GM21576 (cell line): Measurements from ENCODE around the gene SFT2D2.
"Not testable (repeated sequence)": the region's sequence is repeated elsewhere in the genome, so short reads cannot be mapped to it uniquely, and the experiment has no call there.

Experiments
- ATAC-seq: cut with Tn5 transposase; IDR thresholded peaks from one replicate; pipeline ENCODE4 v1.9.1; 2021; ENCODE audit warnings: mild to moderate bottlenecking, moderate library complexity; ENCODE audit not compliant: unreplicated experiment

SFT2D2 gene

DNA sequence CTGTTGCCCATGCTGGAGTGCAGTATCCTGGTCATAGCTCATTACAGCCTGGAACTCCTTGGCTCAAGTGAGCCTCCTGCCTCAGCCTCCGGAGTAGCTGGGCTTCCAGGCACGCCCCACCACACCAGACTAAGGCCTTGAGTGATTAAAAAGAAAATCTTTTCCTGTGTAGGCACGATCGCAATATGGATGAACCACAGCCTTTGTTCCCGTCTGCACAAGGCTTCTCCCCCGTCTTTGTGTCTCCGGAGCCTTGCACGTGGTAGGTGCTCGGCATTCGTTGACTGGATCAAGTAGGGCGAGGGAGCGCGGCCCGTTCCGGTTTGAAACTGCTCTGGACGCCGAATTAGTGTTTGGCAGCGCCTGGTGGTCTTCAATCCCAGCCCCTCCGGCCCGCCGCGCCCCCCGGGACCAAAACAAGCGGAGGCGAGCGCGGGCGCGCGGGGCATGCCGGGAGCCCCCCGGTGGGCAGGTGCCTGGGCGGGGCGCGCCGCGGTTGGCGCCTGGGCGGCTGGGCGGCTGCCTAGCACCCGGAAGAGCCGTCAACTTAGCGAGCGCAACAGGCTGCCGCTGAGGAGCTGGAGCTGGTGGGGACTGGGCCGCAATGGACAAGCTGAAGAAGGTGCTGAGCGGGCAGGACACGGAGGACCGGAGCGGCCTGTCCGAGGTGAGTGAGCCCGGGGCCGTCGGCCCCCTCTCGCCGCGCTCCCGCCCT is at the start of gene SFT2D2:
SFT2D2 (plus strand) TSS at position 529 of the 715 bp plus-strand sequence; CDS start at position 605, 76 bp downstream.
- peak; percentile 78 for ATAC-seq

DNA sequence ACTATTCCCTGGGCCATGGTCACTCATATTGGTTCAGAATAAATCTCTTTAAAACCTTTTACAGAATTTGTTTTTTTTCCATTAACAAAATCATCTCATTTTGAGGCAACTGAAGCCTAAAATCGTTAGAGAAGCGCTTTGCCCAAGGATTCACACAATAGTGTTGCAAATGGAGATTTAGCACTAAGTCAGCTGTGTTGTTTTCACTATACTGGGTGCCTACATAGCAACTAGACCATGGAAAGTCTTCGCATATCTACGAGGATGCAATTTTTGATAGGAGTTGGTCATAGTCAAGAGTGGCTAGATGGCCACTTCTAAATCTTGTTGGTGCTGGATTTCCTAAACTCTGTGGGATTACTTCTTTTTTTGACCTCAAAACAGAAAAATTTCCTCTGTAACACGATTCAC is 47.6 kb upstream of the SFT2D2 start:
- ATAC-seq = no peak

DNA sequence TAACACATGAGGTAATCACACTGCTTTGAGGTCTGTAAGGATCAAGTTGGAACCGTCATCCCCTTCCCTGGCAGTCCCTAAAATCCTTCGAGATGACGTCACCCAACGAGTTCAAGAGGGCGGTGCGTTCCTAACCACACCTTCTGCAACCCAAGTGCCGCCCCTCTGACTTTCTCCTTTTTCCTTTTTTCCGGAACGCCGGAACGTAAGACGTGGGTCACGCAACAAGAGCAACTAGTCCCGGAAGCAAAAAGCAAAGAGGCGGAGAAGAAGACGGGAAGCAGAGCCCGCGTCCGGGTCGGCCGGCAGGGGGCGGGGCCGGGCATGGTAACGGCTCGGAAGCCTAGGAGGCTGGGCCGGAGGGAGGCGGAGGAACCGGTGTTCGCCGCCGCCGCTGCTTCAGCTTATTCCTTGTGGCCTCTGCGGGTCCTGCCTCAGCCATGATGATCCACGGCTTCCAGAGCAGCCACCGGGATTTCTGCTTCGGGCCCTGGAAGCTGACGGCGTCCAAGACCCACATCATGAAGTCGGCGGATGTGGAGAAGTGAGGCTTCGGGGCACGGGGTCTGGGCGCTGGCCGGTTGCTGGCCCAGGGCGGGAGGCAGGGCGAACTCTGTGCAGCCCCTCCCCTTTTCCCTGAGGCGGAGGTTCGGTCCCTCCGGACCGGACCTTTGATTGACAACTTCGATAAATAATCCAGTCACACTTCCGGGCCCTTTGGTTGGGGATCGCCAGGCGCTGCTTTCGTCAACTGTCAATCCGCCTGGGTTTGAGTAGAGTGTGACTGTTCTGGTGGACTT is 47.0 kb upstream of the SFT2D2 start, which contains the start of gene TIPRL:
TIPRL (plus strand) TSS at position 325 of the 800 bp plus-strand sequence; CDS start at position 441, 116 bp downstream.
- ATAC-seq = peak; percentile 90

DNA sequence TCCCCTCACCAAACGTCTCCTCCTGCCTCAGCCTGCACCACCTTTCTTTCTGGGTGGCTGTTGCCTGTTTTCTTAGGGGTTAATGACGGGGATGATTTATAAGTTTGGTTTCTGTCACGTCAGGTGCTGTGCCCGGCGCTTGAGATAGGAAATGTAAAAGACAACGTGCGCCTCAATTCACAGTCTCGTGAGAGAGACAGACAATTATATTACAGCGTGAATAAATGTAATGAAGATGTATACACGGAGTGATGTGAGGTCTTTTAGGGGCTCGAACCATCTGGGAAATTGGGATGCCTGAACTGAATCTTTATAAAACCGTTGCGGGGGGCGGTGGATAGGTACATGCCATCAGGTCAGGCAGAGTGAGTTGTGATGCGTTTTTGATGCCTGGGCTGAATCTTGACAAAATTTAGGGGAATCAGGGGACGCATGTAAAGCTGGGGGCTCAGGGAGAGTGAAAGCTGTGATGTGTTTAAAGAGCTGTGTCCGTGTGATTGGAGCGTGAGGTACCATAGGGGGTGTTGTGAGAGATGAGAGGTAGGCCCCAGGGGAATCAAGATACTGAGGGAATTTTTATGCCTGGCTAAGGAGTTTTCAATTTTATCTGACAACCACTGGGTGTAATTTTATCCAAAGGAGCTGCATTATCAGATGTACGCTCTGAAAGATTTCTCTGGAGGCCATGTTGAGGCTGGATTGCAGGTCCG is 46.2 kb upstream of the SFT2D2 start:
- no peak for ATAC-seq

DNA sequence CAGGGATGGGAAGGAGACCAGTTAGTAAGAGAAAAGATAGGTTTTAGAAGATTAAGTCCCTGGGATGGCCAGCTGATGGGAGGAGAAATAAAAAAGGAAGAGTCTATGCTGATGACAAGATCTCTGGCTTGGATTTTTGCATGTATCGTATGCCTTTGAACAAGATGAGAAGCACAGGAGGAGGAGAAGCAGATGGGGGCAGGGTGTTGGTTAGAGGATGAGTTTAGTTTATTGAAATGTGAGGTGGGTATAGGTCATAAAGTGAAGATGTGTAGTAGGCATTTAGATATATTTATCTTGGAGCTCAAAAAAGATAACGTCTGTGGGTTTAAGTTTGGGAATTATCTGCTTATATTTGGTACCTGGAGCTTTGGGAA is 45.7 kb upstream of the SFT2D2 start:
- no peak for ATAC-seq

DNA sequence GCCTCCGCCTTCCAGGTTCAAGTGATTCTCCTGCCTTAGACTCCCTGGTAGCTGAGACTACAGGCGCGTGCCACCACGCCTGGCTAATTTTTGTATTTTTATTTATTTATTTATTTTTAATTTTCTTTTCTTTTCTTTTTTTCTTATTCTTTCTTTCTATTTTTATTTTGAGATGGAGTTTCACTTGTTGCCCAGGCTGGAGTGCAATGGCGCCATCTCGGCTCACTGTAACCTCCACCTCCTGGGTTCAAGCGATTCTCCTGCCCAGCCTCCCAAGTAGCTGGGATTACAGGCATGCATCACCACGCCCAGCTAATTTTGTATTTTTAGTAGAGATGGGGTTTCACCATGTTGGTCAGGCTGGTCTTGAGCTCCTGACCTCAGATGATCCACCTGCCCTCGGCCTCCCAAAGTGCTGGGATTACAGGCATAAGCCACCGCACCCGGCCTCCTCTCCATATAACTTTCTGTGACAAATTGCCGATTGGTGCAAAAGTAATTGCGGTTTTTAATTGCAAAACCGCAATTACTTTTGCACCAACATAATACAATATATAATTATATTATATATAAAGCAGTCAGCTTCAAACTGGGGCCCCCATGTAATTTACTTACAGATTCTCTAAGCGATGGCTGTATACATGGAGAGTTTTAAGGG is 44.6 kb upstream of the SFT2D2 start:
- ATAC-seq = not testable (repeated sequence)

DNA sequence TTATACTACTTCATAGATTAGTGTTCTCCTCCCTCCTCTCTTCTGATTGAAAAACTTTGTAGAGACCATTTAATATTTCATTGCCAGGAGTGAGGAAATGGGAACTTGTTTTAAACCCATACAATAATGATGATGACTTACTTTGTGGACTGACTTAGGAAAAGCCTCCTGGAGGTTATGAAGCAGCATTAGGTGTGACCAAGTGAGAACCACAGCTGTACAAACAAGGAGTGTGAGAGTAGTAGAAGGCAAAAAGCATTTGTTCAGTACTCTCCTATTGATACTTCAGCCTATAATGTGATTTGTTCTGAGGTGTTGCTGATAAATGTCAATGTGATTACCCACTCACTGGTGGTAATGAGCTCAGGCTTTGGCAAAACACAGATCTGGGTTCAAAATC is 38.6 kb upstream of the SFT2D2 start:
- ATAC-seq = no peak

DNA sequence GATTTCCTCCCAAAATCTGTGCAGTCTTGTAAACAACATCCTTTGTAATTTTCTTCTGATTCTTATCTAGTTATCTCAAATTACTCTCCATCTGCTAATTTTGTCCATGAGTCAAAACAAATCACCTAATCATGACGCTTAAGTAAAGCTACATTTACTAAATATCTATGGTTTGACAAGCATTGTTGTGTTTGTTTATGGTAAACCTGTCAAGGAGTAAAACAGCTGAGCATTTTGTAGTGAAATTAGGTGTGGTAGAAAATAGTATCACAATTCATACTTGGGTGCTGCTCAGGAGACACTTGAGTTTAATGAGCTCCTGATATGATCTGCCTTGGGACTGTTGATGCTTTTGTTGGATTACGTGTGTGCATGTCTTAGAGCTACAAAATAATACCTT is 35.4 kb upstream of the SFT2D2 start:
- no peak for ATAC-seq

DNA sequence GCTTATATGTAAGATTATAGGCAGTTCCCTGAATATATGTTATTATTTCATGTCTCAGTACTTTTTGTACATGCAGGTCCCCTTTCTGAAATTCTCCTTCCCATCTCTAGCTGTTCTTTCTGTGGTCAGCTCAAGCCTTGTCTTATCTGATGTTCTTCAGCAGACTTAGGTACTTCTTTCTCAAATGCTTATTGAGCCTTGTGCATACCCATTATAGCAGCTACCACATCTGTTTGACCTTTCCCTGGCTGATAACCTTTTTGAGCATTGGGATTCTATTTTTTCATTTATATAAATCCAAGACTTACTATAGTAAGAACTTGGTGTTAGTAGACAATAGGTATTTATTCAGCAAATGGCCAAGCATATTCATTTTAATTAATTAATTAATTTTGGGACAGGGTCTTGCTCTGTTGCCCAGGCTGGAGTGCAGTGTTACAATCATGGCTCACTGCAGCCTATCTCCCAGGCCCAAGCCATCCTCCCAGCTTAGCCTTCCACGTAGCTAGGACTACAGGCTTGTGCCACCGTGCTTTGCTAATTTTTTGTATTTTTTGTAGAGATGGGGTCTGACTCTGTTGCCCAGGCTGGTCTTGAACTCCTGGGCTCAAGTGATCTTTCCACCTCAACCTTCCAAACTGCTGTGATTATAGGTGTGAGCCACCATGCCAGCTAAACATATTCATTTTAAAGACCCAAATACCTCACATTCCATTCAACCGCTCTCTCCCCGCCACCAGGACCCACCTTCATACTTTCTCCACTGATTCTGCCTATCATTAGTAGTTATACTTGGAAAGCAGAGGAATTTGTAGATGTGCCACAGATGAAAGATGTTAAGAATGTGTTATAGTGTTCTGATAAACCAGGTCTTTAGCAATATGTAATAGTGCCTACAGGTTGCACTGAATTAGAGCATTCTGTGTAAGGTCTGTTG is 30.3 kb upstream of the SFT2D2 start:
- no peak for ATAC-seq

DNA sequence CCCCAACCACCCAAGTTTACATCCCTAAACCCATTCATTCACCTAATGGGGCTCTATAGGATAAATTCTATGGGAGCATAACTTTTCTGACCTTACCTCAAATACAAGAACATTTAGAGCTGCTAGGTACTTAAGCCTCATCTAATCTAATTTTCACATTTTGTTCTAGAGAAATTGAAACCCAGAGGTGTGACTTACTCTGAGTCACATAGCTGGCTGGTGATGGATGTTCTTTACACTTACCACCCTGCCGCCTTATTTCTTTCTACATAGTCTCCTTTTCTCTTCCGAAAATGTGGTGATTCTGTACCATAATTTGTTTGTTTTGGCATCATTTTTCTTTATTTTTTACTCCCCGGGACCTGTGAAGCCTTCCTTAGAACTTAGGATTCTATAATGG is 26.7 kb upstream of the SFT2D2 start:
- ATAC-seq = no peak

DNA sequence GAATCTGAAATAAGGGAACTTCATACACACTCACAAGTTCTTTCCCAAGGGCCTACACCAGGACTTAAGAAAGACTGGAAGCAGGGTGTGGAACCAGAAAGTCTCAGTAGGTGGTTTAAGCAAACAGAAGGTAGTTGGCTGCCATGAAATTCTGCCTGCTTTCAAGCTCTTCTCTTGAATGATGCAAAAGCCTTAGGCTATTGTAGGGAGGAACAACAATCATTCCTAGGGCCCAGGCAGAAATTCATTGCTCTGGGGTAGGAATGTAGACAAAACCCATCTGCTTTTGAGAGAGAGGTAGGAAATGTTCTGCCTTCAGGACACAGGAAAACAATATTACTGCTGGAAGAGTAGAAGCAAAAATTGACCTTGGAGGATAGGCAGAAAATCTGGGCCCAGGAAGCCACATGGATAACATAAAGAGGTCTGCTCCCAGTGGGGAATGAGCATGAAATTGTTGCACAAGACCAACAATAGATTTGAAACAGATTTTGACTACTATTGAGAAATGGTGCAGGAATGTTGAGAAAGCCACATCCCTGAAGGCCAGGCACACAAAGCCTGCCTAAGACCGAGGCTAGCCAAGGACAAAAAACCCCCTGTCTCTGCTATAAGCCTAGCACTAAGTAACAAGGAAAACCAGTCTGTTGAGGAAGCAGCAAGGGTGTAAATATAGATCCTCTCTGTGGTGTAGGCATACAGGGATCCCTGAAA is 22.7 kb upstream of the SFT2D2 start:
- ATAC-seq = no peak

DNA sequence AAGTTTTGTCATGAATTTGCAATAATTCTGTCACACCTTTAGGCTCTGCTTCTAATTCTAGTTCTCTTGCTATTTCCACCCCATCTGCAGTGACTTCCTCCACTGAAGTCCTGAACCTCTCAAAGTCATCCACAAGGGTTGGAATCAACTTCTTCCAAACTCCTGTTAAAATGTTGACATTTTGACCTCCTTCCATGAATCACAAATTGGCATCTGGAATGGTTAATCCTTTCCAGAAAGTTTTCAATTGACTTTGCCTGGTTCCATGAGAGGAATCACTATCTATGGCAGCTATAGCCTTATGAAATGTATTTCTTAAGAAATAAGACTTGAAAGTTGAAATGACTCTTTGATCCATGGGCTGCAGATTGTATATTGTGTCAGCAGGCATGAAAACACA is 19.7 kb upstream of the SFT2D2 start:
- no peak for ATAC-seq

DNA sequence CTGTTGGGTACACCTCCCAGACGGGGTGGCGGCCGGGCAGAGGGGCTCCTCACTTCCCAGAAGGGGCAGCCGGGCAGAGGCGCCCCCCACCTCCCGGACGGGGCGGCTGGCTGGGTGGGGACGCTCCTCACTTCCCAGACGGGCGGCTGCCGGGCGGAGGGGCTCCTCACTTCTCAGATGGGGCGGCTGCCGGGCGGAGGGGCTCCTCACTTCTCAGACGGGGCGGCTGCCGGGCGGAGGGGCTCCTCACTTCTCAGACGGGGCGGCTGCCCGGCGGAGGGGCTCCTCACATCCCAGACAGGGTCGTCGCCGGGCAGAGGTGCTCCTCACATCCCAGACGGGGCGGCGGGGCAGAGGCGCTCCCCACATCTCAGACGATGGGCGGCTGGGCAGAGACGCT is 18.1 kb upstream of the SFT2D2 start:
- not testable (repeated sequence) for ATAC-seq

DNA sequence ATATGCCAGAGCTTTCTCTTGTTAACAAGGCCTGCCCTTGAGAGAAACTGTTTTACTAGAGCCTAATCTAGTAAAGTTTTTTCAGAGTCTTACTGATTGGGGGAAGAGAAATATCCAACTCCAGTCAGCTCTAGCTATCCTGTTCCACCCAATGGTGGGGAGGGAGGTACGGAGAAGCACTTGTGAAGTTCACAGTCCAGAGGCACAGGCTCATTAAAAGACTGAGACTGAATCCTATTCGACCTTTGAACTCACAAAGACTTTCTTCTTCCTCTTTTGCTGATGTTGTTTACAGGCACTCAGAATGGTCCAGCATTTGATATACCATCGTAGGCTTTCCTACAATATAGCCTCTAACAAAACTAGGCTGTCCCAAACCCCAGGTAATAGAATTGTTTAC is 15.5 kb upstream of the SFT2D2 start:
- no peak for ATAC-seq

DNA sequence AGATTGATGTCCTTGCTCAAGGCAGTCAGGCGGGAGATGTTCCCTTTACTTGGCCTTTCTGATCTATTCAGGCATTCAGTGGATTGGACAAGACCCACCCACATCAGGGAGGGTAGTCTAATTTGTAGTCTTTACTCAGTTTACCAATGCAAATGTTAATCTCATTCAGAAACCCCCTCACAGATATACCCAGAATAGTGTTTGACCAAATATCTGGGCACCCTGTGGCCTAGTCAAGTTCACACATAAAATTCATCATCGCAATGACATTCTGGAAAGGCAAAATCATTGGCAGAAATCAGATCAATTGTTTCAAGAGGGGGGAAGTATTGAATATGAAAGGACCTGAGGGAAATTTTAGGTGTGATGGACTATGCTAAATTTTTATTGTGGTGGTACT is 12.5 kb upstream of the SFT2D2 start:
- ATAC-seq = no peak

DNA sequence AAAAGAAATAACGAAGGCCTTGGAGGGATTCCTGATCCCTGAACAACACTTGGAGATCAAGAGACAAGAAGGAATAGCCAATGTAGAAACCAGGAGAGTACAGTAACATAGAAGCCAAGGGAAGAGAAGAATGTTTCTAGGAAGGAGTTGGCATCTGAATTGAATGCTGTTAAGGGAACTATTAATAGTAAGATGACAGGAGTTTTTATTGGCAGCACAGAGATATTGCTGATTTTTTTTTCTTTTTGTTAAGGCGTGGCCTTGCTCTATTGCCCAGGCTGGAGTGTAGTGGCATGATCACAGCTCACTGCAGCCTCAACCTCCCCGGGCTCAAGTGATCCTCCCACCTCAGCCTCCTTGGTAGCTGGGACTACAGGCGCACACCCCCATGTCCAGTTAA is 9.6 kb upstream of the SFT2D2 start:
- ATAC-seq = no peak

DNA sequence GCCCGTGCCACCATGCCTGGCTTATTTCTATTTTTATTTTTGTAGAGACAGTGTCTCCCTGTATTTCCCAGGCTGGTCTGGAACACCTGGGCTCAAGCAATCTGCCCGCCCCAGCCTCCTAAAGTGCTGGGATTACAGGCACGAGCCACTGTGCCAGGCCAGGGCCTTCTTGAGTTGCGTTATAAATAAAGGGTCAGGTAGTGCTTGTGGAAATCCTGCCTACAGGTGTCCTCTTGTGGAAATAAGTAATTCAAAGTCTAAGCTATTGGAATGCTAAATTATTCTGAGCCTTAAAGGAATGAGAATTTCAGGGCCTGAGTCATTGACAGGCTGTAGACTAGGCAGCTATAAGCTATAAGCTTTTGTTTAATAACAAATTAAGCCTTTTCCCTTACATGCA is 8.1 kb upstream of the SFT2D2 start:
- no peak for ATAC-seq

DNA sequence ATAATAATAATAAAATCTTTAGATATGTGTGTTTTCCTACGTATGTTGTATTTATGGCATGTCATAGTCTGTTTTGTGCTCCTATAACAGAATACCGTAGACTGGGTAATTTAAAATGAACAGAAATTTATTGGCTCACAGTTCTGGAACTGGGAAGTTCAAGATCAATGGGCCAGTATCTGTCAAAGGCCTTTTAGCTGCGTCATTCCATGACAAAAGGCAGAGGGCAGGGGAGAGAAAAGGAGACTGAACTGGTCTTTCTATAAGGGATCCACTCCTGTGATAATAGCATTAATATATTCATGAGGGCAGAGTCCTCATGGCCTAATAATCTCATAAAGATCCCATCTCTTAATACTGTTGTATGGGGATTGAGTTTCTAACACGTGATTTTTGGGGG is 7.1 kb upstream of the SFT2D2 start:
- ATAC-seq = no peak

DNA sequence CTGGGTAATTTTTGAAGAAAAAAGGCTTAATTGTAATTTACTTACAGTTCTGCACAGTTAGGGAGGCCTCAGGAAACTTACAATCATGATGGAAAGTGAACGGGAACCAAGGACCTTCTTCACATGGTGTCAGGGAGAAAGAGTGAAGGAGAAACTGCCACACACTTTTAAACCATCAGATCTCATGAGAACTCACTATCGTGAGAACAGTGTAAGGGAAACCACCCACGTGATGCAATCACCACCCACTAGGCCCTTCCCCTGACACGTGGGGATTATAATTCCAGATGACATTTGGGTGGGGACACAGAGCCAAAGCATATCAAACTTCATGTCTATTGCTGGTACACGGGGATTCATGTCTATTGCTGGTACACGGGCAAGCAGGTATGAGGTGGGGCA is 5.3 kb upstream of the SFT2D2 start:
- ATAC-seq = no peak
